Measurements from ENCODE around the gene REXO4. TPM values are rescaled to one million over a fixed set of nuclear protein-coding genes. Genes with fewer than 3 reads are reported as not detected.

REXO4 gene
- total and polyA plus RNA-seq, 2 of the 8 experiments (the other 6 are each of a cell fraction or from before 2014, with no cell fraction given), result 19.1 to 38.3 TPM

DNA sequence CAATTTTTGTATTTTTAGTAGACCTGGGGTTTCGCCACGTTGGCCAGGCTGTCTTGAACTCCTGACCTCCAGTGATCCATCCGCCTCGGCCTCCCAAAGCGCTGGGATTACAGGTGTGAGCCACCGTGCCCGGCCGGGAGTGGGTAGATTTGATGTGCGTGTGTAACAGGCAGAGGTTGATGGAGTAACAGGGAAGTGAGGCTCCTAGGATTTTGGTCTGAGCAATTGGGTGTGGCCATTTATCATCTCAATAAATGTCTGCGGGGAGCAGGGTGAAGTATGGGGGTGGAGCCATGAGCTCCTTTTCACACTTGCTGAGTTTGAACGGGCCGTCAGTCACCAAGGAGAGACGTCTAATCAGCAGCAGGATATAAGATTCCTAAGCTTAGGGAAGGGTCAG lies 1.2 kb upstream of the REXO4 start:
- Histone ChIP-seq H4K91ac (replicated peaks; ENCODE audit: insufficient read length, low read length) (no peak overlapping the region), H2BK12ac (ENCODE audit: low read depth, low read length) (0 out of 2 replicates have a peak overlapping the region, but pooled peaks have one; percentile 27), H3K56ac (replicated peaks; ENCODE audit: insufficient read length, low read depth, low read length) (no peak overlapping the region), H2AFZ (ENCODE audit: low read length) (no peak overlapping the region), H3K4me1 (replicated peaks in 1 of 4; ENCODE audit: control insufficient read depth in 3 of 4, insufficient read depth in 4 of 4, low read length in 3 of 4) (peaks cover 0 to 20% (median 5%) of the 10 kb centered on the region in 4 experiments; a peak in 4 of 7 replicates), H4K8ac (ENCODE audit: extremely low read depth, insufficient read depth, low read length) (no peak overlapping the region; the same call in 1 of the 2 replicates), H3K79me2 (ENCODE audit: control insufficient read depth in 1 of 2, insufficient read depth in 2 of 2, low read length in 2 of 2) (peaks cover 0 to 34% of the 10 kb centered on the region in 2 experiments; a peak in 2 of 4 replicates), H2AK5ac (ENCODE audit: low read depth, low read length) (no peak overlapping the region), H3K18ac (ENCODE audit: extremely low read depth, low read length) (no peak overlapping the region), H3K4ac (replicated peaks; ENCODE audit: insufficient read length, low read depth, low read length) (no peak overlapping the region), H2BK120ac (replicated peaks; ENCODE audit: low read depth, low read length) (no peak overlapping the region), H3K14ac (ENCODE audit: insufficient read length) (no peak overlapping the region), H3K9me3 (ENCODE audit: insufficient read depth in 2 of 2, low read depth in 1 of 2, low read length in 1 of 2) (no peaks in the 10 kb centered on the region), H3K36me3 (ENCODE audit: control insufficient read depth in 2 of 4, insufficient read depth in 4 of 4, low read length in 3 of 4) (peaks cover 2 to 18% (median 8%) of the 10 kb centered on the region in 4 experiments; a peak in 7 of 8 replicates), H4K5ac (ENCODE audit: insufficient read length, low read depth, low read length) (no peak overlapping the region), H4K20me1 (replicated peaks in 1 of 2; ENCODE audit: control insufficient read depth in 1 of 2, insufficient read depth in 2 of 2, low read length in 2 of 2) (peaks cover 0 to 13% of the 10 kb centered on the region in 2 experiments), H3K9ac (replicated peaks in 1 of 4; ENCODE audit: extremely low read depth in 1 of 4, low read depth in 3 of 4, low read length in 3 of 4) (no peak overlapping the region), H3K79me1 (ENCODE audit: low read depth, low read length) (peaks cover 18% of the 10 kb centered on the region), H3K23ac (ENCODE audit: insufficient read length) (no peak overlapping the region), H3K27me3 (replicated peaks in 1 of 4; ENCODE audit: control insufficient read depth in 3 of 4, extremely low read depth in 1 of 4, insufficient read depth in 3 of 4, low read length in 3 of 4) (no peaks in the 10 kb centered on the region; a peak in 1 of 7 replicates), H3K23me2 (ENCODE audit: low read depth, low read length) (peaks cover 4% of the 10 kb centered on the region), H2BK15ac (ENCODE audit: low read length) (no peak overlapping the region), H3K27ac (ENCODE audit: low read depth, low read length) (no peak overlapping the region), H3K4me3 (ENCODE audit: extremely low read depth in 1 of 4, insufficient read depth in 2 of 4, low read depth in 3 of 4, low read length in 4 of 4) (peak overlapping the region in 3 of 4 experiments; percentile 19 to 96 (median 91); a peak in 4 of 8 replicates), H2BK20ac (ENCODE audit: low read length) (no peak overlapping the region), H3K4me2 (ENCODE audit: insufficient read depth in 1 of 2, low read depth in 2 of 2, low read length in 2 of 2) (peak overlapping the region; percentile 68 to 76), H2BK5ac (ENCODE audit: low read depth, low read length) (no peak overlapping the region)
- WGBS, 2 experiments (ENCODE audit: extremely low coverage in 1 of 2, insufficient coverage in 1 of 2, insufficient read length in 1 of 2, insufficient replicate concordance in 2 of 2, low coverage in 1 of 2, low lambda C conversion rate in 2 of 2, missing lambda C conversion rate in 1 of 2), result 54% methylated on average over 13 of the region's 13 CpGs; no CpG with 5 or more reads in 1 of the 2 experiments
- ChIA-PET POLR2A (ENCODE audit: partially characterized antibody) (interaction anchor here (0.6 to 5.0 kb wide), 18 partner anchors 9 to 1826 kb away, joined by 3 to 29 read pairs (median 3); partner anchors contain the start of genes CACFD1, MED22, RPL7A and SURF1), CTCF (ENCODE audit: partially characterized antibody) (interaction anchor here (0.7 to 1.8 kb wide), 7 partner anchors 13 to 254 kb away, joined by 3 to 5 read pairs (median 3); no protein-coding TSS in a partner anchor)
- DNase-seq (ENCODE audit: low read depth in 1 of 2, low spot score in 2 of 2) (no peak), FAIRE-seq (no peak)
- TF ChIP-seq POLR2AphosphoS5 (IDR thresholded peaks at IDR 0.05; ENCODE audit: low read depth, low read length) (no peak), GABPA (IDR thresholded peaks at IDR 0.05; ENCODE audit: borderline replicate concordance, insufficient read depth, low read length) (no peak), NANOG (IDR thresholded peaks at IDR 0.05; ENCODE audit: insufficient read depth, low read depth, low read length, poor library complexity, severe bottlenecking) (no peak), BRCA1 (IDR thresholded peaks at IDR 0.05; ENCODE audit: low read depth, low read length) (no peak), ZNF274 (IDR thresholded peaks at IDR 0.05; ENCODE audit: borderline replicate concordance, extremely low read depth, low read length) (no peak), GTF2F1 (IDR thresholded peaks at IDR 0.05; ENCODE audit: borderline replicate concordance, low read depth, low read length) (no peak), KDM5A (IDR thresholded peaks at IDR 0.05; ENCODE audit: low read length) (no peak)

Data from H1 (cell line).